Measurements from ENCODE around the gene DNMT3L. TPM values are rescaled to one million over a fixed set of nuclear protein-coding genes. Genes with fewer than 3 reads are reported as not detected.
A peak's percentile ranks its signal among the peaks of the same experiment; 100 is the strongest.
"Not testable (repeated sequence)": the region's sequence is repeated elsewhere in the genome, so short reads cannot be mapped to it uniquely, and the experiment has no call there.

The DNMT3L gene
- total RNA-seq: not detected in 2 replicates

- no peak for DNase-seq (ENCODE audit: low read depth in 2 of 2)
Measured at GRCh38 chr21:44261675-44262295, at the start of gene DNMT3L. Gene DNMT3L (minus strand): TSS chr21:44261897. CDS start chr21:44261259, 638 bp downstream.

- no peak for DNase-seq (ENCODE audit: low read depth in 2 of 2)
Measured at GRCh38 chr21:44310628-44311507, 49.2 kb upstream of the DNMT3L start.

GRCh38 chr21:44306936-44307704 lies 45.4 kb upstream of the DNMT3L start:
- no peak for DNase-seq (ENCODE audit: low read depth in 2 of 2)

GRCh38 chr21:44305691-44306090 lies 44.0 kb upstream of the DNMT3L start:
- peak in 1 of 2 donors; percentile 52 for DNase-seq (ENCODE audit: low read depth in 2 of 2)

- peak; percentile 56 to 77 for DNase-seq (ENCODE audit: low read depth in 2 of 2)
Measured at GRCh38 chr21:44304877-44305293, 43.2 kb upstream of the DNMT3L start.

GRCh38 chr21:44304011-44304616 lies 42.4 kb upstream of the DNMT3L start:
- DNase-seq (ENCODE audit: low read depth in 2 of 2): no peak

- DNase-seq (ENCODE audit: low read depth in 2 of 2): peak in 1 of 2 donors; percentile 37
Measured at GRCh38 chr21:44303490-44303981, 41.8 kb upstream of the DNMT3L start.

- DNase-seq (ENCODE audit: low read depth in 2 of 2): not testable (repeated sequence)
Measured at GRCh38 chr21:44302573-44303401, 41.1 kb upstream of the DNMT3L start.

GRCh38 chr21:44301961-44302406 lies 40.3 kb upstream of the DNMT3L start:
- DNase-seq (ENCODE audit: low read depth in 2 of 2): no peak

- no peak for DNase-seq (ENCODE audit: low read depth in 2 of 2)
Measured at GRCh38 chr21:44301141-44301540, 39.4 kb upstream of the DNMT3L start.

GRCh38 chr21:44300262-44300959 lies 38.7 kb upstream of the DNMT3L start:
- peak; percentile 43 to 53 for DNase-seq (ENCODE audit: low read depth in 2 of 2)

GRCh38 chr21:44299458-44300261 lies 38.0 kb upstream of the DNMT3L start, which contains the start of gene PFKL:
Gene PFKL (plus strand): TSS chr21:44300053. CDS start chr21:44300106, 53 bp downstream.
- DNase-seq (ENCODE audit: low read depth in 2 of 2): peak; percentile 47 to 51

GRCh38 chr21:44299085-44299457 lies 37.4 kb upstream of the DNMT3L start:
- no peak for DNase-seq (ENCODE audit: low read depth in 2 of 2)

GRCh38 chr21:44298301-44298700 lies 36.6 kb upstream of the DNMT3L start:
- peak in 1 of 2 donors; percentile 32 for DNase-seq (ENCODE audit: low read depth in 2 of 2)

- peak; percentile 86 to 87 for DNase-seq (ENCODE audit: low read depth in 2 of 2)
Measured at GRCh38 chr21:44297525-44298290, 36.0 kb upstream of the DNMT3L start.

GRCh38 chr21:44296916-44297315 lies 35.2 kb upstream of the DNMT3L start:
- no peak for DNase-seq (ENCODE audit: low read depth in 2 of 2)

- DNase-seq (ENCODE audit: low read depth in 2 of 2): no peak
Measured at GRCh38 chr21:44296103-44296519, 34.4 kb upstream of the DNMT3L start.

- no peak for DNase-seq (ENCODE audit: low read depth in 2 of 2)
Measured at GRCh38 chr21:44295646-44296045, 33.9 kb upstream of the DNMT3L start.
